A673 (cell line): ENCODE data around the gene HPRT1. TPM values are rescaled to one million over a fixed set of nuclear protein-coding genes. Genes with fewer than 3 reads are reported as not detected.

Experiments
- BruUV-seq: library from RNA; stranded (reverse); fragments of 400-500 nt; replicated peaks from 2 replicates; lab custom pipeline; 2021; lab: Mats Ljungman, UMichigan
- CTCF ChIA-PET: fragments of 300-600 bp; sonication (Branson Sonifier 250); formaldehyde crosslinking; loops from one replicate; lab custom pipeline; 2022; ENCODE audit warnings: antibody characterized with exemption; lab: Charles Lee
- POLR2A ChIA-PET: fragments of 300-600 bp; sonication (Branson Sonifier 250); formaldehyde crosslinking; loops from one replicate; lab custom pipeline; 2022; ENCODE audit warnings: antibody characterized with exemption; ENCODE audit not compliant: low non-redundant PET; lab: Charles Lee
- DNase-seq: peaks from one replicate; pipeline ENCODE4 v3.0.0-alpha.2; 2015; ENCODE audit warnings: low spot score
- H3K27ac ChIP-seq: fragments of 200-600 bp; sonication (generic); 2 replicates; pipeline ENCODE4 v1.5.1; 2016; ENCODE audit warnings: mixed run types, low read depth, mild to moderate bottlenecking, mixed read lengths, antibody characterized with exemption, low read length; ENCODE audit not compliant: poor library complexity, severe bottlenecking
- H3K27me3 ChIP-seq: fragments of 200-600 bp; sonication (generic); replicated peaks from 2 replicates; pipeline ENCODE4 v1.6.1; 2017; ENCODE audit warnings: mixed run types, low read depth, mild to moderate bottlenecking, mixed read lengths, antibody characterized with exemption, low read length; ENCODE audit not compliant: insufficient read depth, poor library complexity
- H3K36me3 ChIP-seq: fragments of 200-600 bp; sonication (generic); 2 replicates; pipeline ENCODE4 v1.6.1; 2016; ENCODE audit warnings: mixed run types, mild to moderate bottlenecking, mixed read lengths, antibody characterized with exemption, low read length; ENCODE audit not compliant: insufficient read depth, poor library complexity, severe bottlenecking
- H3K4me1 ChIP-seq: fragments of 200-600 bp; sonication (generic); 2 replicates; pipeline ENCODE4 v1.6.1; 2017; ENCODE audit warnings: mixed run types, mild to moderate bottlenecking, mixed read lengths, antibody characterized with exemption, low read length; ENCODE audit not compliant: insufficient read depth, poor library complexity, severe bottlenecking
- H3K4me3 ChIP-seq: fragments of 200-600 bp; sonication (generic); 2 replicates; pipeline ENCODE4 v1.5.1; 2016; ENCODE audit warnings: low read depth, mixed run types, mild to moderate bottlenecking, mixed read lengths, low read length; ENCODE audit not compliant: poor library complexity, severe bottlenecking
- H3K9me3 ChIP-seq: fragments of 200-600 bp; sonication (generic); 2 replicates; pipeline ENCODE4 v1.6.1; 2016; ENCODE audit warnings: mixed run types, low read depth, mild to moderate bottlenecking, mixed read lengths, antibody characterized with exemption, low read length; ENCODE audit not compliant: poor library complexity, severe bottlenecking
- CTCF ChIP-seq: fragments of 300-800, 200-600 bp; sonication (generic); conservative IDR thresholded peaks from 2 replicates; pipeline ENCODE4 v1.5.1; 2017; ENCODE audit warnings: low read depth, mild to moderate bottlenecking, antibody characterized with exemption, low read length, moderate library complexity, mixed read lengths
- EZH2 ChIP-seq: fragments of 200-600 bp; sonication (generic); IDR thresholded peaks from 2 replicates; pipeline ENCODE4 v1.6.1; 2017; ENCODE audit warnings: borderline replicate concordance, low read depth, mild to moderate bottlenecking, mixed read lengths, antibody characterized with exemption, low read length; ENCODE audit not compliant: poor library complexity, severe bottlenecking
- intact Hi-C: fragments of 100-400 bp; cut with micrococcal nuclease; formaldehyde crosslinking; loops from one replicate; pipeline ENCODE4 v1.10.0; 2022; ENCODE audit not compliant: unreplicated experiment
- total RNA-seq: library from RNA; stranded (reverse); gene quantifications from 2 replicates; pipeline ENCODE4 v1.2.3, GENCODE V29; 2021

The HPRT1 gene
- total RNA-seq, 1 experiment from 2014 or later, result 66.9 TPM

- H3K4me1 ChIP-seq, result peaks cover 26% of the 10 kb centered on the region
- H3K9me3 ChIP-seq, result no peaks in the 10 kb centered on the region
- no peak for DNase-seq
- H3K27me3 ChIP-seq, result no peaks in the 10 kb centered on the region
- POLR2A ChIA-PET, result no interaction called here
- H3K4me3 ChIP-seq, result no peak overlapping the region
- no peak overlapping the region for H3K27ac ChIP-seq
- no peaks in the 10 kb centered on the region for H3K36me3 ChIP-seq
- CTCF ChIA-PET, result no interaction called here
- TF ChIP-seq CTCF (no peak), EZH2 (no peak)
- intact Hi-C loops, result no loop called here
- BruUV-seq, result no TSS peak
These were observed 84.2 kb downstream of the HPRT1 start for GRCh38 chrX:134544135-134544512.

GRCh38 chrX:134544513-134545151 is 84.7 kb downstream of the HPRT1 start:
- Histone ChIP-seq H3K9me3 (no peaks in the 10 kb centered on the region), H3K4me1 (peaks cover 26% of the 10 kb centered on the region), H3K36me3 (no peaks in the 10 kb centered on the region), H3K4me3 (no peak overlapping the region), H3K27ac (no peak overlapping the region), H3K27me3 (no peaks in the 10 kb centered on the region)
- TF ChIP-seq EZH2 (no peak), CTCF (no peak)
- no TSS peak for BruUV-seq
- DNase-seq, result no peak
- POLR2A ChIA-PET, result no interaction called here
- CTCF ChIA-PET, result no interaction called here
- intact Hi-C loops, result no loop called here

DNA sequence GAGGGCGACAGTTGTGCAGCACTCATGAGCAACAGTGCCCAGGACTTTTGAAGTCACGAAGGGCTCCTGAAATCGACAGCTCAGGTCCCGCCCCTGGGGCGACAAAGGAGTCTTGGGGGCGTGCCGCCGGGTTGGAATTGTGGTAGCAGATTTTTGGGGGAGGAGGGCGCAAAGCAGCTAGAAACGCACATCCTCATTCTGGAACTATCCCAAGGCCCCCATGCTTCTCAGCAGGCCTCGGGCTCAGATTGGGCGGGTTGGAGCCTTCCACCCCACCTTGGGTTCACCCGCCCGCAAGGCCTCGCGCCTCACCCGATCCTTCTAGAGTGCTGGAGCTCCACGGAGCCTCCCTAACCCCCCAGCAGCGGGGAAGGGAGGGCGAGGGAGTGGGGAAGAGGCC is 85.5 kb downstream of the HPRT1 start:
- no peak overlapping the region for H3K27ac ChIP-seq
- intact Hi-C loops, result no loop called here
- POLR2A ChIA-PET, result no interaction called here
- CTCF ChIA-PET, result no interaction called here
- no peaks in the 10 kb centered on the region for H3K27me3 ChIP-seq
- H3K36me3 ChIP-seq, result no peaks in the 10 kb centered on the region
- DNase-seq, result no peak
- TF ChIP-seq CTCF, result no peak
- TF ChIP-seq EZH2, result no peak
- no peaks in the 10 kb centered on the region for H3K9me3 ChIP-seq
- no TSS peak for BruUV-seq
- no peak overlapping the region for H3K4me3 ChIP-seq
- peaks cover 30% of the 10 kb centered on the region for H3K4me1 ChIP-seq
